IMR-90 (cell line): ENCODE data around the gene STRN.

ENCODE experiments used
- CHD1 ChIP-seq: IDR thresholded peaks from 2 replicates; pipeline ENCODE4 v1.6.1; 2012; ENCODE audit warnings: low read depth, low read length, improper control_type of control experiment
- CTCF ChIP-seq: conservative IDR thresholded peaks from 2 replicates; pipeline ENCODE4 v1.5.1; 2012; ENCODE audit warnings: mild to moderate bottlenecking, low read depth, low read length, improper control_type of control experiment
- MAFK ChIP-seq: IDR thresholded peaks from 2 replicates; pipeline ENCODE4 v1.6.1; 2012; ENCODE audit warnings: low read depth, low read length, improper control_type of control experiment
- NFE2L2 ChIP-seq: fragments of 150-350 bp; IDR thresholded peaks from 2 replicates; pipeline ENCODE4 v1.6.1; 2016; ENCODE audit warnings: low read depth, mild to moderate bottlenecking, low read length
- POLR2A ChIP-seq: IDR thresholded peaks from 2 replicates; pipeline ENCODE4 v1.6.1; 2012; ENCODE audit warnings: mild to moderate bottlenecking, low read depth, low read length

GRCh38 chr2:36811071-36811470 lies 155.3 kb downstream of the STRN start:
- TF ChIP-seq CTCF = no peak
- no peak for TF ChIP-seq NFE2L2
- TF ChIP-seq CHD1 = no peak
- TF ChIP-seq POLR2A = no peak
- no peak for TF ChIP-seq MAFK
